Left ventricle myocardium inferior (tissue), 1 donor: Measurements from ENCODE around the gene LPAR1. TPM values are rescaled to one million over a fixed set of nuclear protein-coding genes. Genes with fewer than 3 reads are reported as not detected.
A peak's percentile ranks its signal among the peaks of the same experiment; 100 is the strongest.

ENCODE experiments used
- DNase-seq: peaks from one replicate; pipeline ENCODE4 v3.0.0-alpha.2; 2020
- H3K27ac ChIP-seq: fragments of 200-600 bp; replicated peaks from 2 replicates; pipeline ENCODE4 v1.8.0; 2021
- H3K27me3 ChIP-seq: fragments of 200-600 bp; 2 replicates; pipeline ENCODE4 v1.8.0; 2021; ENCODE audit warnings: low read depth
- H3K36me3 ChIP-seq: fragments of 200-600 bp; 2 replicates; pipeline ENCODE4 v1.8.0; 2021
- H3K4me1 ChIP-seq: fragments of 200-600 bp; 2 replicates; pipeline ENCODE4 v1.8.0; 2021
- H3K4me3 ChIP-seq: fragments of 200-600 bp; 2 replicates; pipeline ENCODE4 v1.8.0; 2021; ENCODE audit warnings: mild to moderate bottlenecking, moderate library complexity
- H3K9me3 ChIP-seq: fragments of 200-600 bp; replicated peaks from 2 replicates; pipeline ENCODE4 v1.8.0; 2021
- intact Hi-C: fragments of 100-400 bp; cut with micrococcal nuclease; formaldehyde crosslinking; loops from one replicate; pipeline ENCODE4 v1.11.0; 2022
- total RNA-seq: library from RNA; stranded (reverse); fragmentation: NEBNext Ultra II Directional; extraction: Animal tissue kit (Norgen Biotek cat#: 25700); gene quantifications from one replicate; pipeline ENCODE4 v1.2.1, GENCODE V29; 2021
- TF ChIP-seq, protein P1 (sequence below): fragments of 200-600 bp; IDR thresholded peaks from 2 replicates; pipeline ENCODE4 v1.8.0; 2021; ENCODE audit warnings: antibody characterized with exemption, mild to moderate bottlenecking, borderline replicate concordance
- donor health status: DM: no; HTN: yes; CAD: no; lungs with severe emphysema.

The LPAR1 gene
- total RNA-seq, 1 donor from 2014 or later: 12.4 TPM

DNA sequence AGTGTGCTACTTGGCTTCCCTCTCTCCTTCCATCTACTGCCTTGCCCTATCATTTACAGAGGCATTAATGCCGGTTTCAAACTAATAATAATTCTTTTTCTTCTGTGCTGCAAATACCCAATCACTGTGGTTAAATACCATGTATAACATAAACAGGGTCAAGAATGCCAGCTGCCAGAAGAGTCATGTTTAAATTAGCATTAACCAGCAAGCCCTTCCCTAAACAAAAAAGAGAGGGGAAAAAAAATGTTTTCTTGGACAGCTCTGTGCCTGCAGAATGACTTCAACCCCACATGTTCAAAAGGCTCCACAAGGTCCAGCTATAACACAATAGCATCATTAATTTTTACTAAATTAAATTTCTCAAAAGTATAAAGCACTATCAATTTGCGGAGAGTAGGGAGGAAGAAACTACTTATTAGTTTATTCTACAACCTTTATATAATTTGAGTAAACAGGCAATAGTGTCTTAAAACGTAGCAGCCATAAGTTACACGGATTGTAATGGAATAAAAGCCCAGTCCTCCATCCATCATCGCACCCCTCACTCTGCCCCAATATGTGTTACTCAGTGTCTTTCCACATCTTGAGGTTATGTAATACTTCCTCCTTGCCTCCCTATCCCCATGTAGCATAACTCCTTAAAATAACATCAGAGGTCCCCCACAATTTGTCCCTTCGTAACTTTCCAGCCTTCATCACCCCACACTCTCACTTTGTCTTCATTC, 3.9 kb downstream of the LPAR1 start:
- Histone ChIP-seq H3K27me3 (peaks cover 74% of the 10 kb centered on the region), H3K27ac (peak overlapping the region; percentile 82), H3K36me3 (no peaks in the 10 kb centered on the region), H3K9me3 (no peaks in the 10 kb centered on the region), H3K4me1 (peaks cover 20% of the 10 kb centered on the region), H3K4me3 (peak overlapping the region; percentile 71)
- intact Hi-C loops: no loop called here
- TF ChIP-seq, protein P1, sequence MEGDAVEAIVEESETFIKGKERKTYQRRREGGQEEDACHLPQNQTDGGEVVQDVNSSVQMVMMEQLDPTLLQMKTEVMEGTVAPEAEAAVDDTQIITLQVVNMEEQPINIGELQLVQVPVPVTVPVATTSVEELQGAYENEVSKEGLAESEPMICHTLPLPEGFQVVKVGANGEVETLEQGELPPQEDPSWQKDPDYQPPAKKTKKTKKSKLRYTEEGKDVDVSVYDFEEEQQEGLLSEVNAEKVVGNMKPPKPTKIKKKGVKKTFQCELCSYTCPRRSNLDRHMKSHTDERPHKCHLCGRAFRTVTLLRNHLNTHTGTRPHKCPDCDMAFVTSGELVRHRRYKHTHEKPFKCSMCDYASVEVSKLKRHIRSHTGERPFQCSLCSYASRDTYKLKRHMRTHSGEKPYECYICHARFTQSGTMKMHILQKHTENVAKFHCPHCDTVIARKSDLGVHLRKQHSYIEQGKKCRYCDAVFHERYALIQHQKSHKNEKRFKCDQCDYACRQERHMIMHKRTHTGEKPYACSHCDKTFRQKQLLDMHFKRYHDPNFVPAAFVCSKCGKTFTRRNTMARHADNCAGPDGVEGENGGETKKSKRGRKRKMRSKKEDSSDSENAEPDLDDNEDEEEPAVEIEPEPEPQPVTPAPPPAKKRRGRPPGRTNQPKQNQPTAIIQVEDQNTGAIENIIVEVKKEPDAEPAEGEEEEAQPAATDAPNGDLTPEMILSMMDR: no peak
- DNase-seq: no peak

DNA sequence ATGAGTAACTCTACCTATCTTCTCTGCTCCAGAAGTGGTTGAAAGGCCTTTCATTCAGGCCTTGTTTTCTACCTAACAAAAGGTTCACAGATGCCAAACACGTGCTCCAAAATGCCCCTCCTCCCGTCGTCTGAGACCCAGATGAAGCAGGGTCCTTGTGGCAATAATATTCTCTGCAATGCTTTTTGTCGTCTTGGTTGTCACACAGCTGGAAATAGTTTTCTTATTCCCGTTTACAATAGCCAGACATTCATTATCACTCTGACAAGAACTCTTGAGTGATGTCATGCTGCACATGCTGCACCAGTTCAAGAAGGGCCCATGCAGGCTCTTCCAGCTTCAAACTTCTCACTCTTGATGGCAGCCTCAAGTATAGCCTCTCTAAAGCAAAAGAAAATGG, 7.8 kb downstream of the LPAR1 start:
- no peaks in the 10 kb centered on the region for H3K36me3 ChIP-seq
- TF ChIP-seq, protein P1: no peak
- intact Hi-C loops: no loop called here

DNA sequence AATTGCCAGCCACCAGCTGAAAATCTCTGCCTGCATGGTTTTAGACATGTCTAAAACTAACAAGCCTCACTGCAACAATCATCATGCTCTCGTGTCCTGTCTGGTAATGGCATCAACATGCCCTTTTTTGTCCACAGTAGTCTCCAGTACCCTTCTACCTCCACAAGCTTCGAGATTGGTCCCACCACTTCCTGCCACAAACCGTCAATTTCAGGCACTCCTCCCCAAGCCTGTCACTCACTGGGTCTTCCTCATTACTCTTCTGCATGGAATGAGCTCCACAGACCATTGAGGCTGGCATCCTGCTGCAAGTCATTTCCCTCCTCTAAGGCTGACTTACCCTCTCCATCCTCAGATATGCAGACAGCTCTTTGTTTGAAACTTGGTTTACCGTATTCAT, 9.0 kb downstream of the LPAR1 start:
- H3K4me1 ChIP-seq: no peaks in the 10 kb centered on the region
- H3K27ac ChIP-seq: no peak overlapping the region
- intact Hi-C loops: no loop called here
- peaks cover 25% of the 10 kb centered on the region for H3K27me3 ChIP-seq
- TF ChIP-seq, protein P1: no peak
- no peaks in the 10 kb centered on the region for H3K36me3 ChIP-seq
- H3K9me3 ChIP-seq: no peaks in the 10 kb centered on the region
- DNase-seq: no peak
- H3K4me3 ChIP-seq: no peak overlapping the region

More for the DNA sequence above, 7.8 kb downstream of the LPAR1 start:
- H3K9me3 ChIP-seq: no peaks in the 10 kb centered on the region
- H3K27me3 ChIP-seq: peaks cover 37% of the 10 kb centered on the region
- H3K4me1 ChIP-seq: no peaks in the 10 kb centered on the region
- H3K27ac ChIP-seq: no peak overlapping the region
- no peak for DNase-seq
- no peak overlapping the region for H3K4me3 ChIP-seq

DNA sequence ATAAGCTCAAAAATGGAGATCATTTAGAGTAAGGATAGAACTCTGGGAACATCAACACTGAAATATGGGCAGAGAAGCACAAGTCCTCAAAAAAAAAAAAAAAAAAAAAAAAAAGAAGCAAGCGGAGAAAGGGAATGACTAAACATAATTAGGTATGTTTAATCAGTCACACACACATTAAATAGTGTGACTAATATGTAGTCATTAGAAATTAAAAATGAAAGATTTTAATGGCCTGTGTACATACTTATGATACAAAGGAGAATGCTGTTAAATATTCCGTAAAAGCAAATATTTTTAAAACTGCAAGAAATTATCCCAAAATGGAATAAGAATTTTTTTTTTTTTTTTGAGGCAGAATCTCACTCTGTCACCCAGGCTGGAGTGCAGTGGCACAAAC, 10.5 kb downstream of the LPAR1 start:
- Histone ChIP-seq H3K27ac (no peak overlapping the region), H3K4me3 (no peak overlapping the region), H3K27me3 (peaks cover 10% of the 10 kb centered on the region), H3K4me1 (no peaks in the 10 kb centered on the region), H3K9me3 (no peaks in the 10 kb centered on the region), H3K36me3 (no peaks in the 10 kb centered on the region)
- no peak for DNase-seq
- intact Hi-C loops: no loop called here
- TF ChIP-seq, protein P1: no peak

DNA sequence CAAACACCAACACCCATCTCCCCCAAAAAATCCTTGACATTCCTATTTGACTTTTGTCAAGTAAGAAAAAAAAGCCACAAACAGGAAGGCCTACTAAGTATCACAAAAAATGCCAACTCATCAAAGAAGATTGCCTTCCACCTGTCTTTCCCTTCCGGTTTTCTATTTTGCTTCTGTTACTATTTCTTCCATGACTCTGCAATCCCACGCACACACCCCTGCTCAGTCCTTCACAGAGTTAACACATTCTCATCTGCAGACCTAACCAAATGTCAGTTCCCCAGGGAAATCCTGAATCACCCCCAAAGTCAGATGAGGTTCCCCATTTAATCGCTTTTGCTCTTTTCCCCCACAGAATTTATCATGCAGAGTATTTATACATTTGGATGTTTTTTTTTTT, 15.1 kb downstream of the LPAR1 start:
- Histone ChIP-seq H3K4me1 (no peaks in the 10 kb centered on the region), H3K4me3 (no peak overlapping the region), H3K27ac (no peak overlapping the region), H3K9me3 (no peaks in the 10 kb centered on the region), H3K36me3 (no peaks in the 10 kb centered on the region), H3K27me3 (no peaks in the 10 kb centered on the region)
- TF ChIP-seq, protein P1: no peak
- DNase-seq: no peak
- intact Hi-C loops: no loop called here
